ENCODE results near the gene STIMATE. TPM values are rescaled to one million over a fixed set of nuclear protein-coding genes. Genes with fewer than 3 reads are reported as not detected.

STIMATE gene
- total and polyA plus RNA-seq, 10 of the 15 experiments (the other 5 are each of a cell fraction or from before 2014, with no cell fraction given): 0.24 to 24.1 (median 15.4) TPM

- Histone ChIP-seq H3K9ac (ENCODE audit: control insufficient read depth, insufficient read depth, low read length) (peak overlapping the region; percentile 35), H3K4me3 (peak overlapping the region; percentile 95), H3K27me3 (replicated peaks in 1 of 2; ENCODE audit: control insufficient read depth in 2 of 2, insufficient read depth in 2 of 2, low read length in 1 of 2) (no peaks in the 10 kb centered on the region), H3K4me2 (ENCODE audit: control insufficient read depth, insufficient read depth) (peak overlapping the region; percentile 52), H3K4me1 (ENCODE audit: control insufficient read depth, insufficient read depth, low read length) (peaks cover 21% of the 10 kb centered on the region), H3K79me2 (ENCODE audit: control insufficient read depth, insufficient read depth, low read length) (peaks cover 36% of the 10 kb centered on the region), H3K27ac (ENCODE audit: control insufficient read depth, insufficient read depth) (peak overlapping the region; percentile 40), H2AFZ (ENCODE audit: control insufficient read depth, low read depth, low read length) (peak overlapping the region; percentile 57), H3K36me3 (ENCODE audit: control insufficient read depth in 2 of 2, insufficient read depth in 2 of 2, low read length in 1 of 2) (no peaks in the 10 kb centered on the region; a peak in 1 of 4 replicates), H3K9me3 (replicated peaks; ENCODE audit: control insufficient read depth, insufficient read depth, low read length) (no peaks in the 10 kb centered on the region), H4K20me1 (ENCODE audit: control insufficient read depth, insufficient read depth) (no peaks in the 10 kb centered on the region)
- SMC1A ChIA-PET (ENCODE audit: uncharacterized antibody, unreplicated experiment): interaction anchor here (0.7 to 2.5 kb wide), 5 partner anchors 12 to 951 kb away, joined by 3 to 11 read pairs (median 3); no protein-coding TSS in a partner anchor
- FAIRE-seq (no peak), ATAC-seq (no peak), DNase-seq (ENCODE audit: low read depth, low spot score) (no peak)
- intact Hi-C loops (cut with micrococcal nuclease; ENCODE audit: unreplicated experiment) (loop anchor here (5.0 kb wide), 1 partner anchor 176 kb away; no protein-coding TSS in a partner anchor), in situ Hi-C loops (cut with MboI) (no loop called here)
- WGBS (ENCODE audit: insufficient coverage, insufficient replicate concordance, low lambda C conversion rate, missing lambda C conversion rate): 7% methylated on average over 9 of the region's 9 CpGs
- BruUV-seq (replicated peaks): no TSS peak
- CTCF ChIA-PET: interaction anchor here (0.6 to 1.5 kb wide), 5 partner anchors 11 to 58 kb away, joined by 3 read pairs; no protein-coding TSS in a partner anchor
- POLR2A ChIA-PET: no interaction called here
- RAD21 ChIA-PET (ENCODE audit: unreplicated experiment): interaction anchor here (1.8 kb wide), 1 partner anchor 87 kb away, joined by 7 read pairs; no protein-coding TSS in a partner anchor
- TF ChIP-seq IKZF2 (IDR thresholded peaks at IDR 0.05): peak in 1 of 2 experiments; percentile 12; a peak in 1 of 4 replicates
- no peak for TF ChIP-seq SP1 (IDR thresholded peaks at IDR 0.05; ENCODE audit: low read depth, low read length)
Observed at GRCh38 chr3:52896613-52897012, 735 bp downstream of the STIMATE start.

DNA sequence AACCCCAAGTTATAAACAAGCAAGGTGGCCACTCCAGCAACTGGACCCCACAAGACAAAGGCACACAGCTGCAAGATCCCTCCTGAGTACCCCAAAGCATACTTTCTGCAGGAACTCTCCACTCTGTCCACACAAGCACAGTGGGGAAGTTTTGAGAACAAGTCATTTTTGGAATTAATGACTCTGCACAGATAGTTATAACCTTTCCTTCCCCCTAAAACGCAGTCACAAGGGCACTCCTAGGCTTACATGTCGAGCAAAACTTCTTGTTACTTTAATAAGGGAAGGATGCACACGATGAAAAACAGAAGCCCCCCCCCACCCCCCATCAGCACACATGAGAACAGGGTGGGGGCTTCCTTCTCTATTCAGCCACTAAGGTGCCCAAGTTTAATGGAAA is 1.2 kb downstream of the STIMATE start:
- Histone ChIP-seq H3K27me3 (replicated peaks in 1 of 2; ENCODE audit: control insufficient read depth in 2 of 2, insufficient read depth in 2 of 2, low read length in 1 of 2) (no peaks in the 10 kb centered on the region), H3K9me3 (replicated peaks; ENCODE audit: control insufficient read depth, insufficient read depth, low read length) (no peaks in the 10 kb centered on the region), H4K20me1 (ENCODE audit: control insufficient read depth, insufficient read depth) (no peaks in the 10 kb centered on the region), H3K4me3 (peak overlapping the region; percentile 95), H2AFZ (ENCODE audit: control insufficient read depth, low read depth, low read length) (no peak overlapping the region), H3K79me2 (ENCODE audit: control insufficient read depth, insufficient read depth, low read length) (peaks cover 40% of the 10 kb centered on the region), H3K4me1 (ENCODE audit: control insufficient read depth, insufficient read depth, low read length) (peaks cover 26% of the 10 kb centered on the region), H3K9ac (ENCODE audit: control insufficient read depth, insufficient read depth, low read length) (peak overlapping the region; percentile 35), H3K27ac (ENCODE audit: control insufficient read depth, insufficient read depth) (peak overlapping the region; percentile 40), H3K36me3 (ENCODE audit: control insufficient read depth in 2 of 2, insufficient read depth in 2 of 2, low read length in 1 of 2) (no peaks in the 10 kb centered on the region; a peak in 1 of 4 replicates), H3K4me2 (ENCODE audit: control insufficient read depth, insufficient read depth) (peak overlapping the region; percentile 52)
- TF ChIP-seq, protein P1, sequence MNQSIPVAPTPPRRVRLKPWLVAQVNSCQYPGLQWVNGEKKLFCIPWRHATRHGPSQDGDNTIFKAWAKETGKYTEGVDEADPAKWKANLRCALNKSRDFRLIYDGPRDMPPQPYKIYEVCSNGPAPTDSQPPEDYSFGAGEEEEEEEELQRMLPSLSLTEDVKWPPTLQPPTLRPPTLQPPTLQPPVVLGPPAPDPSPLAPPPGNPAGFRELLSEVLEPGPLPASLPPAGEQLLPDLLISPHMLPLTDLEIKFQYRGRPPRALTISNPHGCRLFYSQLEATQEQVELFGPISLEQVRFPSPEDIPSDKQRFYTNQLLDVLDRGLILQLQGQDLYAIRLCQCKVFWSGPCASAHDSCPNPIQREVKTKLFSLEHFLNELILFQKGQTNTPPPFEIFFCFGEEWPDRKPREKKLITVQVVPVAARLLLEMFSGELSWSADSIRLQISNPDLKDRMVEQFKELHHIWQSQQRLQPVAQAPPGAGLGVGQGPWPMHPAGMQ (IDR thresholded peaks at IDR 0.05; ENCODE audit: borderline replicate concordance): no peak
- no peak for TF ChIP-seq NR2C1 (IDR thresholded peaks at IDR 0.05)
- TF ChIP-seq ZSCAN29 (IDR thresholded peaks at IDR 0.05): no peak
- TF ChIP-seq MYB (IDR thresholded peaks at IDR 0.05; ENCODE audit: borderline replicate concordance, low read depth, low read length): no peak
- ChIA-PET CTCF (interaction anchor here (0.6 to 1.5 kb wide), 4 partner anchors 34 to 177 kb away, joined by 3 to 4 read pairs (median 3); no protein-coding TSS in a partner anchor), POLR2A (no interaction called here), SMC1A (ENCODE audit: uncharacterized antibody, unreplicated experiment) (interaction anchor here (0.7 to 2.5 kb wide), 6 partner anchors 13 to 175 kb away, joined by 3 to 11 read pairs (median 5); no protein-coding TSS in a partner anchor), RAD21 (ENCODE audit: unreplicated experiment) (interaction anchor here (1.8 kb wide), 1 partner anchor 88 kb away, joined by 7 read pairs; no protein-coding TSS in a partner anchor)
- DNase-seq (ENCODE audit: low read depth, low spot score): no peak
- intact Hi-C loops (cut with micrococcal nuclease; ENCODE audit: unreplicated experiment) (loop anchor here (5.0 kb wide), 1 partner anchor 176 kb away; no protein-coding TSS in a partner anchor), in situ Hi-C loops (cut with MboI) (no loop called here)
- no peak for ATAC-seq
- WGBS (ENCODE audit: insufficient coverage, insufficient replicate concordance, low lambda C conversion rate, missing lambda C conversion rate): 28% methylated on average over 3 of the region's 3 CpGs
- no TSS peak for BruUV-seq (replicated peaks)
- FAIRE-seq: no peak

Measured in GM12878 (cell line).